Measurements from ENCODE around the gene WBP4.
"Not testable (repeated sequence)": the region's sequence is repeated elsewhere in the genome, so short reads cannot be mapped to it uniquely, and the experiment has no call there.

The WBP4 gene

DNA sequence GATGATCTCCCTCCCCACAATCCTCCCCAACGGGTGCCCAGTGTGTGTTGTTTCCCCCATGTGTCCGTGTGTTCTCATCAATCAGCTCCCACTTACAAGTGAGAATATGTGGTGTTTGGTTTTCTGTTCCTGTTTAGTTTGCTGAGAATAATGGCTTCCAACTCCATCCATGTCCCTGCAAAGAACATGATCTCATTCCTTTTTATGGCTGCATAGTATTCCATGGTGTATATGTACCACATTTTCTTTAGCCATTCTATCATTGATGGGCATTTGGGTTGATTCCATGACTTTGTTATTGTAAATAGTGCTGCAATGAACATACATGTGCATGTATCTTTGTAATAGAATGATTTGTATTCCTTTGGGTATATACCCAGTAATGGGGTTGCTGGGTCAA lies 34.4 kb downstream of the WBP4 start:
- not testable (repeated sequence) for H3K9me3 ChIP-seq (ENCODE audit: control insufficient read depth, insufficient read depth, low read depth, low read length); H3K4me1 ChIP-seq (ENCODE audit: control insufficient read depth, insufficient read depth, low read length); H3K36me3 ChIP-seq (ENCODE audit: control insufficient read depth, insufficient read depth, low read length); H3K27ac ChIP-seq (ENCODE audit: low read depth, low read length); H3K27me3 ChIP-seq (ENCODE audit: control insufficient read depth, insufficient read depth, low read length); H3K9ac ChIP-seq (ENCODE audit: low read length); H3K4me3 ChIP-seq (ENCODE audit: low read depth, low read length)

DNA sequence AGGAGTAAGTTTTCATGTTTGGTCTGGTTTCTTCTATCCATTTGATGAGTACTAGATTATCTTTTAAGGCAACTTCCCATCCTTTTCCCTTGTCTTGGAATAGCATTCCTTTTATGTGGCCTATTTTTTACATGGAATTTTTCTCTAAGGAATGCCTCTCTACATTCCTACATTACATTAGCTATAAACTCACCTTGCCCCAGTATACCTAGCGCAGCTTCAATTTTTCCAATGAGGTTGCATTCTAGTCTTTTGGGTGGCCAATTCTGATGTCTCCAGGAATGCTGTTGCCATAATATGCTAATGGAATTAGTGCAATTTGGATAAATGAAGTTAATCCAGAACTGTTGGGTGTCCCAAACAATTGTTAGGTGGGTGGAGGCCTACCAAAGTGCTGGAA lies 37.5 kb downstream of the WBP4 start:
- H3K4me1 ChIP-seq (ENCODE audit: control insufficient read depth, insufficient read depth, low read length) = peaks cover 6% of the 10 kb centered on the region; the same call in 1 of the 2 replicates
- no peaks in the 10 kb centered on the region for H3K27me3 ChIP-seq (ENCODE audit: control insufficient read depth, insufficient read depth, low read length)
- no peak overlapping the region for H3K4me3 ChIP-seq (ENCODE audit: low read depth, low read length)
- H3K36me3 ChIP-seq (ENCODE audit: control insufficient read depth, insufficient read depth, low read length) = no peaks in the 10 kb centered on the region
- no peaks in the 10 kb centered on the region for H3K9me3 ChIP-seq (ENCODE audit: control insufficient read depth, insufficient read depth, low read depth, low read length)
- H3K9ac ChIP-seq (ENCODE audit: low read length) = no peak overlapping the region
- no peak overlapping the region for H3K27ac ChIP-seq (ENCODE audit: low read depth, low read length)

DNA sequence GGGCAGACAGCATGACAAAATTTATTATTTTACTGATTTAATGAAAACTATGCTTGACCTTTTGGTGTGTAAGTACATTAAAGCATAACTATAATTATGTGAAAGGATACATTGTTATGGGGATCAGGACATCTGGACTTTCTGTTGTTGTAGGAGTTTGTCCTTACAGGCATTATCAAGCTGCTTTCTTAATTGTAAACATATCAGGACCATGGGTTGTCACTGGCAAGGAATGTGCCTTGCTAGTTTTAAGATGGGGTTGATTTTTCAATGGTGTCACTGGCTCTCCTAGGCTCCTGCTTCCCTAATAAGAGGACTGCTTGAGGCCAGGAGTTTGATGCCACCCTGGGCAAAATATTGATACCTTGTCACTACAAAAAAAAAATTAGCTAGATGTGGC lies 38.7 kb downstream of the WBP4 start:
- no peak overlapping the region for H3K4me3 ChIP-seq (ENCODE audit: low read depth, low read length)
- no peaks in the 10 kb centered on the region for H3K36me3 ChIP-seq (ENCODE audit: control insufficient read depth, insufficient read depth, low read length)
- H3K9ac ChIP-seq (ENCODE audit: low read length) = no peak overlapping the region
- no peaks in the 10 kb centered on the region for H3K9me3 ChIP-seq (ENCODE audit: control insufficient read depth, insufficient read depth, low read depth, low read length)
- no peaks in the 10 kb centered on the region for H3K27me3 ChIP-seq (ENCODE audit: control insufficient read depth, insufficient read depth, low read length)
- no peak overlapping the region for H3K27ac ChIP-seq (ENCODE audit: low read depth, low read length)
- peaks cover 6% of the 10 kb centered on the region; the same call in 1 of the 2 replicates for H3K4me1 ChIP-seq (ENCODE audit: control insufficient read depth, insufficient read depth, low read length)

DNA sequence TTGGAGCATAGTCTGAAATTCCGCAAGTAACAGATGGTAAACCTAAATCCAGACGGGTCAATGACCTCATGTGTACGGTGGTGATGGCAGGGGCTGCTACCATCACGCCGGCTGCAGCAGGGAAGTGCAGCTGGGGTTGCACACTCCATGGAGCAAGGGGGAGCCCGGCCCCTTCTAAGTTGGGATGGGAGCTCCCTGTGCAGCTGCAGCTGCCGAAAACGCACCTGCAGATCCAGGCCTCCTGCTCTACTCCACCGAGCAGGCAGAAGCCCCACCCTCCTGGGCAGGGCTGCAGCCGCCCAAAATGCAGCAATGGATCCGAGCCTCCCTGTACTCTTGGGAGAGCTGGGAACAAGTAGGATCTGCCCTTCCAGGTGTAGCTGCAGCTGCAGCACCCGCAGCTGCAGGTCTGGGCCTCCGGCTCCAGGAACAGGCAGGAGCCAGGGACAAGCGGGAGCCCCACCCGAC lies 45.8 kb downstream of the WBP4 start:
- no peak overlapping the region for H3K27ac ChIP-seq (ENCODE audit: low read depth, low read length)
- no peaks in the 10 kb centered on the region for H3K9me3 ChIP-seq (ENCODE audit: control insufficient read depth, insufficient read depth, low read depth, low read length)
- no peak overlapping the region for H3K9ac ChIP-seq (ENCODE audit: low read length)
- peak overlapping the region; percentile 40; the same call in 1 of the 2 replicates for H3K4me3 ChIP-seq (ENCODE audit: low read depth, low read length)
- H3K27me3 ChIP-seq (ENCODE audit: control insufficient read depth, insufficient read depth, low read length) = no peaks in the 10 kb centered on the region
- H3K36me3 ChIP-seq (ENCODE audit: control insufficient read depth, insufficient read depth, low read length) = no peaks in the 10 kb centered on the region
- H3K4me1 ChIP-seq (ENCODE audit: control insufficient read depth, insufficient read depth, low read length) = 0 out of 2 replicates have a peak, but pooled peaks cover 9% of the 10 kb centered on the region

DNA sequence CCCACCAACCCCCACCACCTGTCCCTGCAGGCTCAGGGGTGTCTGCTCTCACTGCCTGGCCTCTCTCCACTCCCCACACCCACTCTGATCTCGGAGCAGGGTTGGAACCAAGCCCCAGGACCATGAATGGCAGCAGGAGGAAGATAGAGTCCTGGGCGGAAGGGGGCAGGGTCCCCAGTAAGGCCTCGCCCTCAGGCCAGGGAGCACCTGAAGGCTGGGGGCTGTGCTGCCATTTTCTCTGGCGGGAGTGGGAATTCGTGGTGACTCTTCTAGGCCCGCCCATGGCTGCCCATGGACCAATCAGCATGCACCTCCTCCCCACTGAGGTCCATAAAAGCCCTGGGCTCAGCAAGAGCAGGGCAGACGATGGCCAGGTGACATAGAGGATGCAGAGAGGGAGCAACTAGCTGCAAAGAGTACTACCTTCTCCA lies 46.3 kb downstream of the WBP4 start:
- Histone ChIP-seq H3K27ac (ENCODE audit: low read depth, low read length) (no peak overlapping the region), H3K9ac (ENCODE audit: low read length) (no peak overlapping the region), H3K36me3 (ENCODE audit: control insufficient read depth, insufficient read depth, low read length) (no peaks in the 10 kb centered on the region), H3K27me3 (ENCODE audit: control insufficient read depth, insufficient read depth, low read length) (no peaks in the 10 kb centered on the region), H3K9me3 (ENCODE audit: control insufficient read depth, insufficient read depth, low read depth, low read length) (no peaks in the 10 kb centered on the region), H3K4me3 (ENCODE audit: low read depth, low read length) (peak overlapping the region; percentile 40; the same call in 1 of the 2 replicates), H3K4me1 (ENCODE audit: control insufficient read depth, insufficient read depth, low read length) (0 out of 2 replicates have a peak, but pooled peaks cover 9% of the 10 kb centered on the region)

DNA sequence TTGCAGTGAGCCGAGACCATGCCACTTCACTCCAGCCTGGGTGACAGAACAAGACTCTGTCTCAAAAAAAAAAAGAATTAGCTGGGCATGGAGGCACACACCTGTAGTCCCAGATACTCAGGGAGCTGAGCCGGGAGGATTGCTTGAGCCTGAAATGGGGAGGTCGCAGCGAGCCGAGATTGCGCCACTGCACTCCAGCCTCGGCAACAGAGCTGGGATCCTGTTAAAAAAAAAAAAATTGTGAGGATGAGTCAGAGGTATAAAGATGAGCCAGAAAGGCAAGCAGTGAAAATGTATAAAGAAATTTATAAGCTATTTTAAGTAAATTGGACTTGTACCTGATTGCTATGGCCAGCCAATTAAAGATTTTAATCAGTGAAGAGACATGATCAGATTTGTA lies 50.1 kb downstream of the WBP4 start:
- Histone ChIP-seq H3K36me3 (ENCODE audit: control insufficient read depth, insufficient read depth, low read length) (no peaks in the 10 kb centered on the region), H3K9ac (ENCODE audit: low read length) (no peak overlapping the region), H3K4me1 (ENCODE audit: control insufficient read depth, insufficient read depth, low read length) (0 out of 2 replicates have a peak, but pooled peaks cover 9% of the 10 kb centered on the region), H3K27me3 (ENCODE audit: control insufficient read depth, insufficient read depth, low read length) (no peaks in the 10 kb centered on the region), H3K9me3 (ENCODE audit: control insufficient read depth, insufficient read depth, low read depth, low read length) (no peaks in the 10 kb centered on the region), H3K27ac (ENCODE audit: low read depth, low read length) (no peak overlapping the region), H3K4me3 (ENCODE audit: low read depth, low read length) (no peak overlapping the region)

DNA sequence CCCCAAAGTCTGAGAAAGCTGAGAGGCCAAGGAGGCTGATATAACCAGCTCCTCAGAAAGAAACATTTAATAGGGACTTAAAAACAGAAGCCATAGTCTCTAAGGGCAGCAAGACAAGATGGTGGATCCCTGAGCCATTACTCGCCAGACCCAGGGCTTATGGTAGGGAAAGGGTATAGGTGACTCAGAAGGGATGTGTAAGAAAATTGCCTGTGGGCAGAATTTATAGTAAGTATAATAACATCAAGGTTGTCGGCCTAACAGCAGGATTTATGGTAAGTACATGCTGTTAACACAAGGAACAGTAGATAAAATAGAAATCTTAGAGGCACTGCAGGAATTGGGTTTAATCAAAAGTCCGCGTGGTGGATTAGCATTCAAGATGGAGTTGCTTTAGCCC lies 56.6 kb downstream of the WBP4 start:
- no peak overlapping the region for H3K27ac ChIP-seq (ENCODE audit: low read depth, low read length)
- H3K4me1 ChIP-seq (ENCODE audit: control insufficient read depth, insufficient read depth, low read length) = no peaks in the 10 kb centered on the region
- no peaks in the 10 kb centered on the region for H3K36me3 ChIP-seq (ENCODE audit: control insufficient read depth, insufficient read depth, low read length)
- no peak overlapping the region for H3K9ac ChIP-seq (ENCODE audit: low read length)
- H3K4me3 ChIP-seq (ENCODE audit: low read depth, low read length) = no peak overlapping the region
- H3K9me3 ChIP-seq (ENCODE audit: control insufficient read depth, insufficient read depth, low read depth, low read length) = no peaks in the 10 kb centered on the region
- no peaks in the 10 kb centered on the region for H3K27me3 ChIP-seq (ENCODE audit: control insufficient read depth, insufficient read depth, low read length)

DNA sequence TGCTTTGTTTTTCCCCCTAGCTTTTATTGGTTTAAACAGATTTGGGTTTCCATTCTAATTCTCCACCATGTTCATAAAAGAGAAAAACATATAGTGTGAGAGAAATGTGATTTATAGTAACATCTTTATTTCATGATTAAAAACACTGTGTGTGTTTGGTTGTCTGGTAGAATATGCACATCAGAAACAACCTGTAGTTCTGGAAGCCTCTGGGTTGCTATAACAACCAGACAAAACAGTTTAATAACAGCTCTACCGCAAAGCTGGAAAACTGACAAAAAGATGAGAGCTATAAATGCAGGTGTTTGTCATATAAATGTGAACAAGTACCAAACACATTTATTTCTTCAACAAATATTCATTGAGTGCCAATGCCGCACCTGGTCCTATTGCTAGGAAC lies 61.5 kb downstream of the WBP4 start:
- H3K4me1 ChIP-seq (ENCODE audit: control insufficient read depth, insufficient read depth, low read length) = no peaks in the 10 kb centered on the region
- H3K9ac ChIP-seq (ENCODE audit: low read length) = no peak overlapping the region
- no peak overlapping the region for H3K4me3 ChIP-seq (ENCODE audit: low read depth, low read length)
- H3K27me3 ChIP-seq (ENCODE audit: control insufficient read depth, insufficient read depth, low read length) = no peaks in the 10 kb centered on the region
- H3K36me3 ChIP-seq (ENCODE audit: control insufficient read depth, insufficient read depth, low read length) = peaks cover 2% of the 10 kb centered on the region; the same call in 1 of the 2 replicates
- H3K9me3 ChIP-seq (ENCODE audit: control insufficient read depth, insufficient read depth, low read depth, low read length) = peaks cover 6% of the 10 kb centered on the region; the same call in 1 of the 2 replicates
- no peak overlapping the region for H3K27ac ChIP-seq (ENCODE audit: low read depth, low read length)

DNA sequence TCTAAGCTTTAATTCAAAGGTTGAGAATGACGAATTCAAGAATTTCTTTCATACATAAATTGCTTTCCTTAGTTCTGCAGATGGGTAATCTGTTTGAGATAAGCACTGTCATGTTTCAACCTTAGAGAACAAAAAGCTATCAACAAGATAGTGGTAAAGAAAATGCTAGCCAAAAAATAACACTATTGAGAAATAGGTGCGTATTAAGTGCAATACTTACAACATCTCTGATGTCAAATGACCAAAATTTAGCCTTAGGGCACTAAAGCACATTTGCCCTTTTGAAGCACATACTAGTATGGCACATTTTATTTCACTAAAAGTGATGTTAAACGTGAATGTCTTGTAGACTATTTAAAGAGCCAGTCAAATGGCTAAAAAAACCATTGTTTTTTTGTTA lies 66.4 kb downstream of the WBP4 start:
- Histone ChIP-seq H3K27me3 (ENCODE audit: control insufficient read depth, insufficient read depth, low read length) (no peaks in the 10 kb centered on the region), H3K4me3 (ENCODE audit: low read depth, low read length) (no peak overlapping the region), H3K36me3 (ENCODE audit: control insufficient read depth, insufficient read depth, low read length) (peaks cover 11% of the 10 kb centered on the region; the same call in 1 of the 2 replicates), H3K4me1 (ENCODE audit: control insufficient read depth, insufficient read depth, low read length) (peaks cover 16% of the 10 kb centered on the region), H3K9ac (ENCODE audit: low read length) (no peak overlapping the region), H3K9me3 (ENCODE audit: control insufficient read depth, insufficient read depth, low read depth, low read length) (peaks cover 6% of the 10 kb centered on the region; the same call in 1 of the 2 replicates), H3K27ac (ENCODE audit: low read depth, low read length) (no peak overlapping the region)

DNA sequence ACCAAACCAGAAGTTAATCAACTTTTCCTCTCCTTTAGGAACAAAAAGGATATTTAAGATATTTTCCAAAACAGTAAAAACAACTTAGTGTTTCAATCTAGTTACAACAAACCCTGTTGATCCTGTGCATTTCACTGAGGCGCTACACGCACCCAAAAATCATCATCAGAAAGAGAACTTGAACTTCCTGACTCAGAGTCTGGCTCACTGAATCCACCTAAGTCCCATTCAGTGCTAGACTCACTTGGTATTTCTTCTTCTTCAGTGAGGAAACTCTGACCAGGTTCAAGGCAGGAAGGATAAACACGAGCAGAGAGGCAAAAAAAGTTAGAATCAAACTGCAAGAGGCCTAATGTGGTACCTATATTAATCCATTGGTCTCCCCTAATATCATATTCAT lies 69.0 kb downstream of the WBP4 start:
- Histone ChIP-seq H3K9ac (ENCODE audit: low read length) (no peak overlapping the region), H3K36me3 (ENCODE audit: control insufficient read depth, insufficient read depth, low read length) (peaks cover 11% of the 10 kb centered on the region; the same call in 1 of the 2 replicates), H3K27ac (ENCODE audit: low read depth, low read length) (no peak overlapping the region), H3K4me3 (ENCODE audit: low read depth, low read length) (peak overlapping the region; percentile 45), H3K4me1 (ENCODE audit: control insufficient read depth, insufficient read depth, low read length) (peaks cover 19% of the 10 kb centered on the region), H3K9me3 (ENCODE audit: control insufficient read depth, insufficient read depth, low read depth, low read length) (peaks cover 6% of the 10 kb centered on the region; the same call in 1 of the 2 replicates), H3K27me3 (ENCODE audit: control insufficient read depth, insufficient read depth, low read length) (no peaks in the 10 kb centered on the region)

DNA sequence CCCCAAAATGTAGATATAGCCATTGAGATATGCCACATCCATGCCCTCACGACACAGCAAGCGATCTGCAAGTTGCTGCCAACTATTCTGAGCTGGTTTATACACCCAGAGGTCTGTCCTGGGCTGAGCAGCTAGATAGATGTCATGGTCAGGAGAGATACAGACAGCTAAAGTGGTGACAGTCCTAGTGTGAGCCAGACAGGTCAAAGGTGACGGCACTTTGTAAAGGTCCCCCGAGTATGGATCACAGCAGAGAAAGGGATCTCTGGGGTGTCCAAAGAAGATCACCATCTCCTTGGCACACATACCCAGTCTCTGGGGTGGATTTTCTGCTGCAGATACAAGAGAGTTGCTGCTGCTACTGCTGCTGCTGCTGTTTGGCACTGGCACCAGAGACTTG lies 69.9 kb downstream of the WBP4 start:
- not testable (repeated sequence) for H3K27ac ChIP-seq (ENCODE audit: low read depth, low read length); H3K9ac ChIP-seq (ENCODE audit: low read length); H3K9me3 ChIP-seq (ENCODE audit: control insufficient read depth, insufficient read depth, low read depth, low read length); H3K27me3 ChIP-seq (ENCODE audit: control insufficient read depth, insufficient read depth, low read length)
- Histone ChIP-seq H3K4me1 (ENCODE audit: control insufficient read depth, insufficient read depth, low read length) (peaks cover 21% of the 10 kb centered on the region), H3K36me3 (ENCODE audit: control insufficient read depth, insufficient read depth, low read length) (peaks cover 11% of the 10 kb centered on the region; the same call in 1 of the 2 replicates), H3K4me3 (ENCODE audit: low read depth, low read length) (peak overlapping the region; percentile 45)

Data from HUES6 (cell line).